ENCODE measurements around the gene FAM53B. TPM values are rescaled to one million over a fixed set of nuclear protein-coding genes. Genes with fewer than 3 reads are reported as not detected.
A peak's percentile ranks its signal among the peaks of the same experiment; 100 is the strongest.
"Not testable (repeated sequence)": the region's sequence is repeated elsewhere in the genome, so short reads cannot be mapped to it uniquely, and the experiment has no call there.

FAM53B gene
- total RNA-seq, 1 donor from 2014 or later = 35.9 TPM

DNA sequence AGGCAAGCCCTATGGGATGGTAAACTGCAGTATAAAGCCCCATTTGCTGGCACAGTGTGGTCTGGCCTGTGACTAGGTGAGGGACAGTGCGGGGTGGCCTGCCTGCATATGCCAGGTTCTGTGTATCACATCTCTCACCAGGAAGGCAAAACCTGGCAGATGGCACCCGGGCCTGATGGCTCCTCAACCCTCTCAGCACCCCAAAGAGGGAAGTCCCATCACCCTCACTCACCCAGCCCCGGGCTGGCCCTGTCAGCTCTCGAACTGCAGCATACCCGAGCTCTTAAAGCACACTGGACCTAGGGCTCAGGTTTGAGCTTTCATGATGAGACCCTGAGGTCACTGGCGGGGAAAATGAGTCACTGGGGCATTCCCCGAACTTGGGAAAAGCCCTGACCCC is 152.1 kb downstream of the FAM53B start:
- Mint-ChIP-seq H3K4me3 (no peak overlapping the region), H3K27ac (no peak overlapping the region), H3K4me1 (ENCODE audit: unreplicated experiment) (peaks cover 20% of the 10 kb centered on the region), H3K36me3 (no peaks in the 10 kb centered on the region), H3K27me3 (no peaks in the 10 kb centered on the region), H3K9me3 (no peaks in the 10 kb centered on the region)
- no peak for DNase-seq (ENCODE audit: extremely low spot score, unreplicated experiment)
- TF ChIP-seq, protein P1, sequence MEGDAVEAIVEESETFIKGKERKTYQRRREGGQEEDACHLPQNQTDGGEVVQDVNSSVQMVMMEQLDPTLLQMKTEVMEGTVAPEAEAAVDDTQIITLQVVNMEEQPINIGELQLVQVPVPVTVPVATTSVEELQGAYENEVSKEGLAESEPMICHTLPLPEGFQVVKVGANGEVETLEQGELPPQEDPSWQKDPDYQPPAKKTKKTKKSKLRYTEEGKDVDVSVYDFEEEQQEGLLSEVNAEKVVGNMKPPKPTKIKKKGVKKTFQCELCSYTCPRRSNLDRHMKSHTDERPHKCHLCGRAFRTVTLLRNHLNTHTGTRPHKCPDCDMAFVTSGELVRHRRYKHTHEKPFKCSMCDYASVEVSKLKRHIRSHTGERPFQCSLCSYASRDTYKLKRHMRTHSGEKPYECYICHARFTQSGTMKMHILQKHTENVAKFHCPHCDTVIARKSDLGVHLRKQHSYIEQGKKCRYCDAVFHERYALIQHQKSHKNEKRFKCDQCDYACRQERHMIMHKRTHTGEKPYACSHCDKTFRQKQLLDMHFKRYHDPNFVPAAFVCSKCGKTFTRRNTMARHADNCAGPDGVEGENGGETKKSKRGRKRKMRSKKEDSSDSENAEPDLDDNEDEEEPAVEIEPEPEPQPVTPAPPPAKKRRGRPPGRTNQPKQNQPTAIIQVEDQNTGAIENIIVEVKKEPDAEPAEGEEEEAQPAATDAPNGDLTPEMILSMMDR (conservative IDR thresholded peaks at IDR 0.05) = no peak

- Mint-ChIP-seq H3K9me3 (no peaks in the 10 kb centered on the region), H3K27ac (no peak overlapping the region), H3K36me3 (no peaks in the 10 kb centered on the region), H3K4me1 (ENCODE audit: unreplicated experiment) (peaks cover 21% of the 10 kb centered on the region), H3K27me3 (no peaks in the 10 kb centered on the region), H3K4me3 (no peak overlapping the region)
- DNase-seq (ENCODE audit: extremely low spot score, unreplicated experiment) = no peak
- TF ChIP-seq, protein P1 (conservative IDR thresholded peaks at IDR 0.05) = no peak
Measured at GRCh38 chr10:124591123-124591495, 153.1 kb downstream of the FAM53B start.

- DNase-seq (ENCODE audit: extremely low spot score, unreplicated experiment) = no peak
- H3K27me3 Mint-ChIP-seq = no peaks in the 10 kb centered on the region
- H3K9me3 Mint-ChIP-seq = no peaks in the 10 kb centered on the region
- TF ChIP-seq, protein P1 (conservative IDR thresholded peaks at IDR 0.05) = no peak
- H3K4me3 Mint-ChIP-seq = no peak overlapping the region
- H3K36me3 Mint-ChIP-seq = no peaks in the 10 kb centered on the region
- H3K4me1 Mint-ChIP-seq (ENCODE audit: unreplicated experiment) = peaks cover 21% of the 10 kb centered on the region
- H3K27ac Mint-ChIP-seq = no peak overlapping the region
Measured at GRCh38 chr10:124590216-124591122, 153.7 kb downstream of the FAM53B start.

DNA sequence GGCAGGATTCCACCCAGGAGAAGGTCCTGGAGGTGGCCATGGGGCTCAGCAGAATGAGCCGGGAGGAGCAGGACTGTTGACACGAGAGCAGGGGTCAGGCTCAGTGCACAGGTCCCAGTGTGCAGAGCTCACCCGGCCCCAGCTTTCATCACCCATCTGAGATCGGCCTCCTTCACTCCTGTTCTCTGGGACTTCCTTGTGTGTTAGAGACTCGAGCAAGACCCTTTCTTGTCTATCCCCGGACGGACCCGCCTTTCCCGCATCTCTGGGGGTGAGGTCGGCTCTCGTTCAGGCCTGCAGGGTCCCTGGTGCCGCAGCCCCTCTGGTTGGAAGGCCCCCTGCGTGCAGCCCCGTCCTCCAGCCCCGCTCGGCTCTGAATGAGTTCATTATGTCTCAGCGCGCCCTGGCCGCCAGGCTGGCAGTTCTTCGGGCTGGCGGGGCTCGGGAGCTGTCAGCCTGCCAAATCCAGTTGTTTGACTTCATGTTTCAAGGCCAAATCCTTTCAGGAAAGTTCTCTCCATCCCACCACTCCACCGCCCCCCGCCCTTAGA is 154.6 kb downstream of the FAM53B start:
- DNase-seq (ENCODE audit: extremely low spot score, unreplicated experiment) = no peak
- Mint-ChIP-seq H3K4me1 (ENCODE audit: unreplicated experiment) (peaks cover 21% of the 10 kb centered on the region), H3K9me3 (no peaks in the 10 kb centered on the region), H3K4me3 (no peak overlapping the region), H3K27ac (peak overlapping the region; percentile 36), H3K36me3 (no peaks in the 10 kb centered on the region), H3K27me3 (no peaks in the 10 kb centered on the region)
- TF ChIP-seq, protein P1 (conservative IDR thresholded peaks at IDR 0.05) = no peak

- H3K27me3 Mint-ChIP-seq = no peaks in the 10 kb centered on the region
- TF ChIP-seq, protein P1 (conservative IDR thresholded peaks at IDR 0.05) = no peak
- no peaks in the 10 kb centered on the region for H3K9me3 Mint-ChIP-seq
- H3K4me3 Mint-ChIP-seq = no peak overlapping the region
- H3K36me3 Mint-ChIP-seq = no peaks in the 10 kb centered on the region
- H3K4me1 Mint-ChIP-seq (ENCODE audit: unreplicated experiment) = peaks cover 21% of the 10 kb centered on the region
- DNase-seq (ENCODE audit: extremely low spot score, unreplicated experiment) = no peak
- H3K27ac Mint-ChIP-seq = no peak overlapping the region
Measured at GRCh38 chr10:124588736-124589490, 155.3 kb downstream of the FAM53B start.

DNA sequence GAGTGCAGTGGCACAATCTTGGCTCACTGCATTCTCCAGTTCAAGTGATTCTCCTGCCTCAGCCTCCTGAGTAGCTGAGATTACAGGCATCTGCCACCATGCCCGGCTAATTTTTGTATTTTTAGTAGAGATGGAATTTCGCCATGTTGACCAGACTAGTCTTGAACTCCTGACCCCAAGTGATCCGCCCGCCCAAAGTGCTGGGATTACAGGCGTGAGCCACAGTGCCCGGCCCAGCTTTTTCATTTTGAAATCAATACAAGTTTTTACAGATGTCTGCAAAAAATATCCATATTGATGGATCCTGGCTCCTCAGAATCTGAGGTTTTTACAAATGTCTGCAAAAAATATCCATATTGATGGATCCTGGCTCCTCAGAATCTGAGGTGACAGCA is 155.8 kb downstream of the FAM53B start:
- H3K9me3 Mint-ChIP-seq; H3K27me3 Mint-ChIP-seq; DNase-seq (ENCODE audit: extremely low spot score, unreplicated experiment); H3K4me3 Mint-ChIP-seq; H3K36me3 Mint-ChIP-seq; H3K27ac Mint-ChIP-seq: not testable (repeated sequence)
- peaks cover 21% of the 10 kb centered on the region for H3K4me1 Mint-ChIP-seq (ENCODE audit: unreplicated experiment)

Measured in type B pancreatic cell (in vitro differentiated cells).